GM18520 (cell line): ENCODE results near the gene AP2A1.
"Not testable (repeated sequence)": the region's sequence is repeated elsewhere in the genome, so short reads cannot be mapped to it uniquely, and the experiment has no call there.

Experiments
- ATAC-seq: cut with Tn5 transposase; IDR thresholded peaks from one replicate; pipeline ENCODE4 v1.9.1; 2021; ENCODE audit not compliant: unreplicated experiment

AP2A1 gene

GRCh38 chr19:49812452-49812996 lies 45.7 kb downstream of the AP2A1 start:
- ATAC-seq, result no peak

GRCh38 chr19:49812997-49813861 lies 46.4 kb downstream of the AP2A1 start, which contains the start of gene FUZ:
Gene FUZ (minus strand): TSS chr19:49813292. CDS start chr19:49813106, 186 bp downstream.
- ATAC-seq, result peak; percentile 54

GRCh38 chr19:49814010-49814409 lies 47.2 kb downstream of the AP2A1 start:
- no peak for ATAC-seq

GRCh38 chr19:49816590-49816989 lies 49.8 kb downstream of the AP2A1 start:
- no peak for ATAC-seq

- peak; percentile 53 for ATAC-seq
Measured at GRCh38 chr19:49817964-49818648, 51.3 kb downstream of the AP2A1 start, which contains the start of gene MED25. Gene MED25 (plus strand): TSS chr19:49818289. CDS start chr19:49818342, 53 bp downstream.

- no peak for ATAC-seq
Measured at GRCh38 chr19:49818649-49819370, 52.0 kb downstream of the AP2A1 start.

GRCh38 chr19:49819452-49820115 lies 52.8 kb downstream of the AP2A1 start:
- ATAC-seq, result not testable (repeated sequence)

- no peak for ATAC-seq
Measured at GRCh38 chr19:49820125-49820524, 53.3 kb downstream of the AP2A1 start.

- ATAC-seq, result no peak
Measured at GRCh38 chr19:49823472-49823871, 56.7 kb downstream of the AP2A1 start.

GRCh38 chr19:49824662-49825061 lies 57.9 kb downstream of the AP2A1 start:
- no peak for ATAC-seq

GRCh38 chr19:49827034-49827433 lies 60.2 kb downstream of the AP2A1 start:
- ATAC-seq, result no peak

- ATAC-seq, result no peak
Measured at GRCh38 chr19:49829200-49829599, 62.4 kb downstream of the AP2A1 start.

GRCh38 chr19:49829721-49830120 lies 62.9 kb downstream of the AP2A1 start:
- ATAC-seq, result no peak

GRCh38 chr19:49830766-49831165 lies 64.0 kb downstream of the AP2A1 start:
- ATAC-seq, result no peak

- ATAC-seq, result no peak
Measured at GRCh38 chr19:49831592-49831991, 64.8 kb downstream of the AP2A1 start.

- no peak for ATAC-seq
Measured at GRCh38 chr19:49832556-49832955, 65.8 kb downstream of the AP2A1 start.

GRCh38 chr19:49833599-49833998 lies 66.8 kb downstream of the AP2A1 start:
- no peak for ATAC-seq

- no peak for ATAC-seq
Measured at GRCh38 chr19:49835562-49835961, 68.8 kb downstream of the AP2A1 start.

- ATAC-seq, result no peak
Measured at GRCh38 chr19:49836176-49837008, 69.6 kb downstream of the AP2A1 start.

- no peak for ATAC-seq
Measured at GRCh38 chr19:49837009-49837310, 70.2 kb downstream of the AP2A1 start.
